Hepatocyte (in vitro differentiated cells): ENCODE measurements around the gene COQ5. TPM values are rescaled to one million over a fixed set of nuclear protein-coding genes. Genes with fewer than 3 reads are reported as not detected.
A peak's percentile ranks its signal among the peaks of the same experiment; 100 is the strongest.

Experiments
- DNase-seq: peaks from one replicate; pipeline ENCODE4 v3.0.0-alpha.2; 2016; ENCODE audit warnings: low spot score
- H2AFZ ChIP-seq: fragments of 200-600 bp; sonication (generic); 2 replicates; pipeline ENCODE4 v1.6.0; 2016; ENCODE audit warnings: antibody characterized with exemption, mild to moderate bottlenecking
- H3K27ac ChIP-seq: fragments of 200-600 bp; sonication (generic); 2 replicates; pipeline ENCODE4 v1.5.1; 2016; ENCODE audit warnings: mild to moderate bottlenecking
- H3K27me3 ChIP-seq: fragments of 200-600 bp; sonication (generic); 2 replicates; pipeline ENCODE4 v1.6.1; 2016
- H3K36me3 ChIP-seq: fragments of 200-600 bp; sonication (generic); replicated peaks from 2 replicates; pipeline ENCODE4 v1.5.1; 2016; ENCODE audit warnings: low read depth; ENCODE audit not compliant: insufficient read depth
- H3K4me1 ChIP-seq: fragments of 200-600 bp; sonication (generic); 2 replicates; pipeline ENCODE4 v1.5.1; 2016; ENCODE audit warnings: mild to moderate bottlenecking, moderate library complexity; ENCODE audit not compliant: insufficient read depth
- H3K4me2 ChIP-seq: fragments of 200-600 bp; sonication (generic); 2 replicates; pipeline ENCODE4 v1.6.0; 2016
- H3K4me3 ChIP-seq: fragments of 200-600 bp; sonication (generic); 2 replicates; pipeline ENCODE4 v1.5.1; 2016; ENCODE audit warnings: mild to moderate bottlenecking
- H3K79me2 ChIP-seq: fragments of 200-600 bp; sonication (generic); 2 replicates; pipeline ENCODE4 v1.6.0; 2017; ENCODE audit warnings: mild to moderate bottlenecking
- H3K9me2 ChIP-seq: fragments of 200-600 bp; sonication (generic); replicated peaks from 2 replicates; pipeline ENCODE4 v1.6.0; 2017; ENCODE audit warnings: mild to moderate bottlenecking; ENCODE audit not compliant: insufficient read depth
- H3K9me3 ChIP-seq: fragments of 200-600 bp; sonication (generic); 2 replicates; pipeline ENCODE4 v1.5.1; 2016; ENCODE audit warnings: low read depth, mild to moderate bottlenecking
- H4K20me1 ChIP-seq: fragments of 200-600 bp; sonication (generic); 2 replicates; pipeline ENCODE4 v1.6.0; 2016; ENCODE audit warnings: mild to moderate bottlenecking; ENCODE audit not compliant: insufficient read depth, poor library complexity, severe bottlenecking
- CTCF ChIP-seq: fragments of 200-600 bp; sonication (generic); IDR thresholded peaks from 2 replicates; pipeline ENCODE4 v1.5.1; 2016; ENCODE audit warnings: antibody characterized with exemption, mild to moderate bottlenecking; ENCODE audit not compliant: poor library complexity
- EZH2 ChIP-seq: fragments of 200-600 bp; sonication (generic); IDR thresholded peaks from 2 replicates; pipeline ENCODE4 v1.6.1; 2016; ENCODE audit warnings: antibody characterized with exemption, mild to moderate bottlenecking, borderline replicate concordance
- EZH2phosphoT487 ChIP-seq: fragments of 200-600 bp; sonication (generic); IDR thresholded peaks from one replicate; pipeline ENCODE4 v1.6.1; 2018; ENCODE audit warnings: antibody characterized with exemption, mild to moderate bottlenecking, low read depth, moderate library complexity; ENCODE audit not compliant: unreplicated experiment, severe bottlenecking
- WGBS: methylation state at CpG from one replicate; pipeline ENCODE4 v1.1.6; 2016; ENCODE audit warnings: low lambda C conversion rate; ENCODE audit errors: missing lambda C conversion rate; 5-methylcytosine and 5-hydroxymethylcytosine counted together
- polyA plus RNA-seq: library from polyadenylated mRNA; unstranded; fragments of >200 nt; fragmentation: Nextera tagmentation; extraction: Ambion mirVana; gene quantifications from 2 replicates; pipeline ENCODE4 v1.2.1, GENCODE V29; 2016
- total RNA-seq: library from RNA; depleted of rRNA; stranded (reverse); fragments of >200 nt; gene quantifications from 2 replicates; pipeline ENCODE4 v1.2.3, GENCODE V29; 2014

Gene COQ5, protein sequence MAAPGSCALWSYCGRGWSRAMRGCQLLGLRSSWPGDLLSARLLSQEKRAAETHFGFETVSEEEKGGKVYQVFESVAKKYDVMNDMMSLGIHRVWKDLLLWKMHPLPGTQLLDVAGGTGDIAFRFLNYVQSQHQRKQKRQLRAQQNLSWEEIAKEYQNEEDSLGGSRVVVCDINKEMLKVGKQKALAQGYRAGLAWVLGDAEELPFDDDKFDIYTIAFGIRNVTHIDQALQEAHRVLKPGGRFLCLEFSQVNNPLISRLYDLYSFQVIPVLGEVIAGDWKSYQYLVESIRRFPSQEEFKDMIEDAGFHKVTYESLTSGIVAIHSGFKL
- 37.0 and 41.0 TPM in 2 replicates for total RNA-seq
- 38.7 and 40.7 TPM in 2 replicates for polyA plus RNA-seq

DNA sequence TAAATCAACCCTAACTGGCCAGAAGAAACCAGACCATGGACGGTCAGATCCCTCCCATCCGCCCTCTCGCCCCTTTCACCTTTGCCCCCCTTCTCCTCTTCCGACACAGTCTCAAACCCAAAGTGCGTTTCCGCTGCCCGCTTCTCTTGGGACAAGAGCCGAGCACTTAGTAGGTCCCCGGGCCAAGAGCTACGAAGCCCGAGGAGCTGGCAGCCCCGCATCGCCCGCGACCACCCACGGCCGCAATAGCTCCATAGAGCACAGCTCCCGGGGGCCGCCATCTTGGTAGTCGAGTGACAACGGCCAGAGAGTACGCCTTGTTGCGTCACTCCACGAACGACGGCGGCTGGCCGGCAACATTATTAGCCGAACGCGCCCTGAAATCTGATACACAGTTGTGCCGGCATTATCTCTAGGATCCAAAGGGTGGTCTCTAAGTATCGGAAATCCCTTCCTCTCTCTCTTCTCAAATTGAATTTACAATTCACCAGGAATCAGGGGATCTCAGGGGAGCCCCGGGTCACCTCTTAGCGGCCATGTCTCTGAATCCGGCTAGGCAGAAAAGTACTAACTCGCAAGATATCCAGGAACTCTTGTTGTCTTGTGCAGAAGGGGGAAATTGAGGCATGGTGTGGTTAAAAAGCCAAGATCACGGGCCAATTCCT, at the start of gene COQ5:
Gene COQ5, minus strand, starts transcription at position 298 of the 665 bp plus-strand sequence. Its CDS starts 17 bp downstream, at position 281.
- no peaks in the 10 kb centered on the region for H3K9me3 ChIP-seq
- TF ChIP-seq EZH2phosphoT487 (no peak), CTCF (no peak), EZH2 (no peak)
- H3K79me2 ChIP-seq: peaks cover 6% of the 10 kb centered on the region
- no peaks in the 10 kb centered on the region for H3K9me2 ChIP-seq
- no peaks in the 10 kb centered on the region for H4K20me1 ChIP-seq
- peak within 1 kb of the TSS; percentile 95 for H3K27ac ChIP-seq
- H3K36me3 ChIP-seq: no peaks in the 10 kb centered on the region
- peak within 1 kb of the TSS; percentile 86 for H3K4me3 ChIP-seq
- under 1% methylated on average over 38 of the region's 38 CpGs for WGBS
- peak within 1 kb of the TSS; percentile 93 for H2AFZ ChIP-seq
- no peaks in the 10 kb centered on the region for H3K27me3 ChIP-seq
- peak; percentile 93 for DNase-seq
- H3K4me2 ChIP-seq: peak within 1 kb of the TSS; percentile 85
- H3K4me1 ChIP-seq: peaks cover 6% of the 10 kb centered on the region

- TF ChIP-seq CTCF (no peak), EZH2 (no peak), EZH2phosphoT487 (no peak)
- peaks cover 13% of the 10 kb centered on the region for H3K79me2 ChIP-seq
- peaks cover 2% of the 10 kb centered on the region for H4K20me1 ChIP-seq
- 97% methylated on average over 2 of the region's 2 CpGs for WGBS
- DNase-seq: no peak
- no peaks in the 10 kb centered on the region for H3K27me3 ChIP-seq
- no peaks in the 10 kb centered on the region for H3K4me1 ChIP-seq
- H3K27ac ChIP-seq: no peak overlapping the region
- H3K9me2 ChIP-seq: no peaks in the 10 kb centered on the region
- no peaks in the 10 kb centered on the region for H3K9me3 ChIP-seq
- H3K36me3 ChIP-seq: no peaks in the 10 kb centered on the region
- H3K4me3 ChIP-seq: no peak overlapping the region
- no peak overlapping the region for H2AFZ ChIP-seq
- no peak overlapping the region for H3K4me2 ChIP-seq
Measured at GRCh38 chr12:120574106-120574505, 45.1 kb upstream of the COQ5 start.

- 96% methylated on average over 6 of the region's 6 CpGs for WGBS
- H3K4me2 ChIP-seq: no peak overlapping the region
Measured at GRCh38 chr12:120573560-120573959, 44.6 kb upstream of the COQ5 start.

More at GRCh38 chr12:120573560-120573959, 44.6 kb upstream of the COQ5 start:
- Histone ChIP-seq H4K20me1 (peaks cover 2% of the 10 kb centered on the region), H3K79me2 (peaks cover 13% of the 10 kb centered on the region), H3K27me3 (no peaks in the 10 kb centered on the region), H3K36me3 (no peaks in the 10 kb centered on the region), H3K27ac (no peak overlapping the region), H3K4me3 (no peak overlapping the region), H3K9me2 (no peaks in the 10 kb centered on the region), H3K4me1 (no peaks in the 10 kb centered on the region), H2AFZ (no peak overlapping the region), H3K9me3 (no peaks in the 10 kb centered on the region)
- no peak for DNase-seq
- TF ChIP-seq CTCF: no peak
- TF ChIP-seq EZH2phosphoT487: no peak
- TF ChIP-seq EZH2: no peak
